CD4-positive, alpha-beta T cell treated with Interleukin-17A for 1 hour (primary cell): Measurements from ENCODE around the gene EHMT1.
"Not testable (repeated sequence)": the region's sequence is repeated elsewhere in the genome, so short reads cannot be mapped to it uniquely, and the experiment has no call there.

Experiments
- DNase-seq: peaks from one replicate; pipeline ENCODE4 v3.0.0-alpha.2; 2020

EHMT1 gene

GRCh38 chr9:137878146-137878941 lies 259.5 kb downstream of the EHMT1 start:
- no peak for DNase-seq

GRCh38 chr9:137879052-137879451 lies 260.2 kb downstream of the EHMT1 start:
- DNase-seq, result no peak

- DNase-seq, result no peak
Measured at GRCh38 chr9:137879566-137880150, 260.9 kb downstream of the EHMT1 start.

- no peak for DNase-seq
Measured at GRCh38 chr9:137880160-137880975, 261.6 kb downstream of the EHMT1 start.

- DNase-seq, result no peak
Measured at GRCh38 chr9:137880976-137881530, 262.2 kb downstream of the EHMT1 start.

- DNase-seq, result no peak
Measured at GRCh38 chr9:137881591-137882505, 263.0 kb downstream of the EHMT1 start.

GRCh38 chr9:137882506-137882821 lies 263.7 kb downstream of the EHMT1 start:
- no peak for DNase-seq

- DNase-seq, result not testable (repeated sequence)
Measured at GRCh38 chr9:137883977-137884376, 265.2 kb downstream of the EHMT1 start.

GRCh38 chr9:137884547-137884946 lies 265.7 kb downstream of the EHMT1 start:
- not testable (repeated sequence) for DNase-seq

GRCh38 chr9:137885121-137885520 lies 266.3 kb downstream of the EHMT1 start:
- DNase-seq, result not testable (repeated sequence)
